GM19238 (cell line): ENCODE measurements around the gene LARGE1.

Experiments
- DNase-seq: peaks from one replicate; pipeline ENCODE4 v3.0.0; 2011; ENCODE audit warnings: low spot score; ENCODE audit not compliant: insufficient read length

Gene LARGE1

GRCh38 chr22:33326540-33327295 lies 593.6 kb downstream of the LARGE1 start:
- no peak for DNase-seq

GRCh38 chr22:33325232-33326004 lies 594.9 kb downstream of the LARGE1 start:
- peak; percentile 37 for DNase-seq

GRCh38 chr22:33324228-33324627 lies 596.0 kb downstream of the LARGE1 start:
- DNase-seq, result no peak

- DNase-seq, result no peak
Observed at GRCh38 chr22:33321466-33321865, 598.8 kb downstream of the LARGE1 start.

GRCh38 chr22:33315954-33316353 lies 604.3 kb downstream of the LARGE1 start:
- no peak for DNase-seq

- no peak for DNase-seq
Observed at GRCh38 chr22:33315117-33315516, 605.2 kb downstream of the LARGE1 start.

- DNase-seq, result no peak
Observed at GRCh38 chr22:33314316-33314715, 606.0 kb downstream of the LARGE1 start.

GRCh38 chr22:33303099-33303498 lies 617.2 kb downstream of the LARGE1 start:
- DNase-seq, result no peak

GRCh38 chr22:33302549-33302948 lies 617.7 kb downstream of the LARGE1 start:
- DNase-seq, result no peak

GRCh38 chr22:33302049-33302545 lies 618.2 kb downstream of the LARGE1 start:
- DNase-seq, result peak; percentile 70

GRCh38 chr22:33300165-33300564 lies 620.1 kb downstream of the LARGE1 start:
- no peak for DNase-seq

- DNase-seq, result peak; percentile 69
Observed at GRCh38 chr22:33299245-33299956, 620.9 kb downstream of the LARGE1 start.

GRCh38 chr22:33296941-33297340 lies 623.3 kb downstream of the LARGE1 start:
- no peak for DNase-seq

- no peak for DNase-seq
Observed at GRCh38 chr22:33288078-33288477, 632.2 kb downstream of the LARGE1 start.

GRCh38 chr22:33275073-33275443 lies 645.2 kb downstream of the LARGE1 start:
- DNase-seq, result no peak

GRCh38 chr22:33274214-33275072 lies 645.8 kb downstream of the LARGE1 start:
- no peak for DNase-seq

- no peak for DNase-seq
Observed at GRCh38 chr22:33272871-33273270, 647.4 kb downstream of the LARGE1 start.

- DNase-seq, result no peak
Observed at GRCh38 chr22:33272180-33272579, 648.1 kb downstream of the LARGE1 start.

GRCh38 chr22:33271390-33272161 lies 648.7 kb downstream of the LARGE1 start:
- peak; percentile 41 for DNase-seq

GRCh38 chr22:33270596-33270995 lies 649.7 kb downstream of the LARGE1 start:
- DNase-seq, result no peak
